Peyer's patch (tissue), 4 donors: Measurements from ENCODE around the gene LAMA4. TPM values are rescaled to one million over a fixed set of nuclear protein-coding genes. Genes with fewer than 3 reads are reported as not detected.

Source experiments
- DNase-seq, 3 donors: peaks; one replicate each; pipeline ENCODE4 v3.0.0-alpha.2; 2017 to 2019
- H3K27ac ChIP-seq, 4 donors: fragments of 200-600 bp; sonication (generic); one replicate each; pipeline ENCODE4 v1.5.1; 2016 to 2019
- H3K27me3 ChIP-seq, 2 donors: fragments of 200-600 bp; sonication (generic); one replicate each; pipeline ENCODE4 v1.5.1; 2019
- H3K36me3 ChIP-seq, 3 donors: fragments of 200-600 bp; sonication (generic); one replicate each; pipeline ENCODE4 v1.5.1; 2016 to 2019
- H3K4me1 ChIP-seq, 4 donors: fragments of 200-600 bp; sonication (generic); one replicate each; pipeline ENCODE4 v1.5.1; 2016 to 2019
- H3K4me3 ChIP-seq, 4 donors: fragments of 200-600 bp; sonication (generic); 1 replicate in 3 of 4; 2 replicates in 1 of 4; pipeline ENCODE4 v1.5.1; 2016 to 2019; ENCODE audit warnings: mild to moderate bottlenecking in 1 of 4
- H3K9me3 ChIP-seq, 4 donors: fragments of 200-600 bp; sonication (generic); one replicate each; pipeline ENCODE4 v1.5.1; 2016 to 2019; ENCODE audit warnings: mild to moderate bottlenecking in 1 of 4
- CTCF ChIP-seq, 6 experiments: fragments of 450-650 bp in 4 of 6; fragments of 200-600 bp in 2 of 6; sonication (generic) in 1 of 6; IDR thresholded peaks; one replicate each; pipeline ENCODE4 v1.5.1; 2017 to 2019; ENCODE audit warnings: antibody characterized with exemption in 6 of 6, mild to moderate bottlenecking in 3 of 6, moderate library complexity in 1 of 6
- POLR2A ChIP-seq, 2 donors: fragments of 450-650 bp; IDR thresholded peaks; one replicate each; pipeline ENCODE4 v1.5.1; 2017; ENCODE audit warnings: antibody characterized with exemption in 2 of 2, mild to moderate bottlenecking in 2 of 2, moderate library complexity in 2 of 2
- total RNA-seq, 4 donors: library from RNA; depleted of rRNA; stranded (reverse); fragments of >200 nt; gene quantifications; one replicate each; pipeline ENCODE4 v1.1.0, GENCODE V29; 2016

Gene LAMA4
- total RNA-seq, 4 donors from 2014 or later = 10.0 to 99.0 (median 28.9) TPM

- TF ChIP-seq CTCF (IDR thresholded peaks at IDR 0.05) (no peak), POLR2A (IDR thresholded peaks at IDR 0.05) (no peak)
- DNase-seq = no peak
- H3K4me3 ChIP-seq = no peak overlapping the region
- H3K4me1 ChIP-seq = no peaks in the 10 kb centered on the region
- no peaks in the 10 kb centered on the region for H3K27me3 ChIP-seq
- no peaks in the 10 kb centered on the region for H3K36me3 ChIP-seq
- no peaks in the 10 kb centered on the region for H3K9me3 ChIP-seq
- no peak overlapping the region for H3K27ac ChIP-seq
Measured at GRCh38 chr6:112272799-112273198, 18.4 kb upstream of the LAMA4 start.

- H3K4me3 ChIP-seq = no peak overlapping the region
- H3K36me3 ChIP-seq = no peaks in the 10 kb centered on the region
- DNase-seq = no peak
- H3K27ac ChIP-seq = no peak overlapping the region
- H3K27me3 ChIP-seq = no peaks in the 10 kb centered on the region
- no peak for TF ChIP-seq POLR2A (IDR thresholded peaks at IDR 0.05)
- no peak for TF ChIP-seq CTCF (IDR thresholded peaks at IDR 0.05)
- H3K9me3 ChIP-seq = no peaks in the 10 kb centered on the region
- no peaks in the 10 kb centered on the region for H3K4me1 ChIP-seq
Measured at GRCh38 chr6:112270756-112271155, 16.4 kb upstream of the LAMA4 start.

GRCh38 chr6:112269979-112270566 lies 15.7 kb upstream of the LAMA4 start:
- no peak for TF ChIP-seq POLR2A (IDR thresholded peaks at IDR 0.05)
- no peak for TF ChIP-seq CTCF (IDR thresholded peaks at IDR 0.05)
- Histone ChIP-seq H3K27ac (no peak overlapping the region), H3K36me3 (no peaks in the 10 kb centered on the region), H3K4me3 (no peak overlapping the region), H3K27me3 (no peaks in the 10 kb centered on the region), H3K4me1 (no peaks in the 10 kb centered on the region), H3K9me3 (no peaks in the 10 kb centered on the region)
- no peak for DNase-seq

GRCh38 chr6:112269114-112269513 lies 14.7 kb upstream of the LAMA4 start:
- Histone ChIP-seq H3K9me3 (no peaks in the 10 kb centered on the region), H3K27ac (peak overlapping the region in 1 of 4 donors; percentile 39), H3K27me3 (no peaks in the 10 kb centered on the region), H3K4me3 (no peak overlapping the region), H3K36me3 (no peaks in the 10 kb centered on the region), H3K4me1 (no peaks in the 10 kb centered on the region)
- DNase-seq = no peak
- no peak for TF ChIP-seq POLR2A (IDR thresholded peaks at IDR 0.05)
- TF ChIP-seq CTCF (IDR thresholded peaks at IDR 0.05) = no peak

- Histone ChIP-seq H3K27ac (peak overlapping the region in 1 of 4 donors; percentile 39), H3K4me1 (no peaks in the 10 kb centered on the region), H3K27me3 (no peaks in the 10 kb centered on the region)
Measured at GRCh38 chr6:112268654-112269053, 14.3 kb upstream of the LAMA4 start.

More at GRCh38 chr6:112268654-112269053, 14.3 kb upstream of the LAMA4 start:
- no peak for TF ChIP-seq POLR2A (IDR thresholded peaks at IDR 0.05)
- no peak for TF ChIP-seq CTCF (IDR thresholded peaks at IDR 0.05)
- Histone ChIP-seq H3K36me3 (no peaks in the 10 kb centered on the region), H3K4me3 (no peak overlapping the region), H3K9me3 (no peaks in the 10 kb centered on the region)
- no peak for DNase-seq
